Ascending aorta (tissue), 2 donors: ENCODE results near the gene NDUFAF4. TPM values are rescaled to one million over a fixed set of nuclear protein-coding genes. Genes with fewer than 3 reads are reported as not detected.

Experiments
- DNase-seq, 2 donors: peaks; one replicate each; pipeline ENCODE4 v3.0.0-alpha.2; 2019; ENCODE audit warnings: low spot score in 2 of 2
- H3K27ac ChIP-seq, 2 donors: fragments of 200-600 bp; sonication (generic); one replicate each; pipeline ENCODE4 v1.5.1; 2016 to 2017; ENCODE audit warnings: mild to moderate bottlenecking in 1 of 2
- H3K27me3 ChIP-seq: fragments of 200-600 bp; sonication (generic); one replicate; pipeline ENCODE4 v1.5.1; 2017
- H3K36me3 ChIP-seq, 2 donors: fragments of 200-600 bp; sonication (generic); one replicate each; pipeline ENCODE4 v1.5.1; 2016
- H3K4me1 ChIP-seq, 2 donors: fragments of 200-600 bp; sonication (generic); one replicate each; pipeline ENCODE4 v1.5.1; 2016 to 2017; ENCODE audit warnings: mild to moderate bottlenecking in 1 of 2
- H3K4me3 ChIP-seq, 2 donors: fragments of 200-600 bp; sonication (generic); one replicate each; pipeline ENCODE4 v1.5.1; 2016 to 2017; ENCODE audit warnings: mild to moderate bottlenecking in 1 of 2
- H3K9me3 ChIP-seq, 2 donors: fragments of 200-600 bp; sonication (generic); one replicate each; pipeline ENCODE4 v1.5.1; 2016
- intact Hi-C: fragments of 100-400 bp; cut with DNase I; formaldehyde crosslinking; loops from one replicate; pipeline ENCODE4 v1.15.1; 2023
- total RNA-seq: library from RNA; depleted of rRNA; stranded (reverse); fragments of >200 nt; gene quantifications from one replicate; pipeline ENCODE4 v1.1.0, GENCODE V29; 2016
- TF ChIP-seq, protein P1 (sequence below), 3 experiments: fragments of 200-600 bp in 2 of 3; fragments of 450-650 bp in 1 of 3; sonication (generic) in 2 of 3; IDR thresholded peaks; one replicate each; pipeline ENCODE4 v1.5.1; 2016 to 2019; ENCODE audit warnings: antibody characterized with exemption in 3 of 3, mild to moderate bottlenecking in 1 of 3, moderate library complexity in 1 of 3

Gene NDUFAF4
- total RNA-seq, 1 donor from 2014 or later: 4.8 TPM

DNA sequence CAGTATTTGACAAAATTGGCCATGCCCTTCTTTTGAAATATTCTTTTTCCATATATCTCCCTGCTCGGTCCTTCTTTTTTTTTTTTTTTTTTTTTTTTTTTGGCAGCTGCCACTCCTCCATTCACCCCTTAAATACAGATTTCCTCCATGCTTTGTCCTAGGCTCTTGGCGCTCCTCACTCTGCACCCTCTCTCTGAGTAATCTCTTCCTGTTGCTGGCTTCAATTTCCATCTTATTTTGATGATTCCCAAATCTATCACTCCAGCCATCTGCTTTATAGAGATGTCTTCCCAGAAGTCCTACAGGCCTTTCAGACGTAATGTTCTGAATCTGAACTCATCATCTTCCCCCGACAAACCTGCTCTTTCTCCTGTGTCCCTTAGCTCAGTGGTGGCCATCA lies 14.1 kb upstream of the NDUFAF4 start:
- Histone ChIP-seq H3K27ac (no peak overlapping the region), H3K4me3 (no peak overlapping the region), H3K4me1 (no peaks in the 10 kb centered on the region), H3K27me3 (no peaks in the 10 kb centered on the region), H3K9me3 (no peaks in the 10 kb centered on the region), H3K36me3 (no peaks in the 10 kb centered on the region)
- TF ChIP-seq, protein P1, sequence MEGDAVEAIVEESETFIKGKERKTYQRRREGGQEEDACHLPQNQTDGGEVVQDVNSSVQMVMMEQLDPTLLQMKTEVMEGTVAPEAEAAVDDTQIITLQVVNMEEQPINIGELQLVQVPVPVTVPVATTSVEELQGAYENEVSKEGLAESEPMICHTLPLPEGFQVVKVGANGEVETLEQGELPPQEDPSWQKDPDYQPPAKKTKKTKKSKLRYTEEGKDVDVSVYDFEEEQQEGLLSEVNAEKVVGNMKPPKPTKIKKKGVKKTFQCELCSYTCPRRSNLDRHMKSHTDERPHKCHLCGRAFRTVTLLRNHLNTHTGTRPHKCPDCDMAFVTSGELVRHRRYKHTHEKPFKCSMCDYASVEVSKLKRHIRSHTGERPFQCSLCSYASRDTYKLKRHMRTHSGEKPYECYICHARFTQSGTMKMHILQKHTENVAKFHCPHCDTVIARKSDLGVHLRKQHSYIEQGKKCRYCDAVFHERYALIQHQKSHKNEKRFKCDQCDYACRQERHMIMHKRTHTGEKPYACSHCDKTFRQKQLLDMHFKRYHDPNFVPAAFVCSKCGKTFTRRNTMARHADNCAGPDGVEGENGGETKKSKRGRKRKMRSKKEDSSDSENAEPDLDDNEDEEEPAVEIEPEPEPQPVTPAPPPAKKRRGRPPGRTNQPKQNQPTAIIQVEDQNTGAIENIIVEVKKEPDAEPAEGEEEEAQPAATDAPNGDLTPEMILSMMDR (IDR thresholded peaks at IDR 0.05): no peak
- intact Hi-C loops: no loop called here
- no peak for DNase-seq

DNA sequence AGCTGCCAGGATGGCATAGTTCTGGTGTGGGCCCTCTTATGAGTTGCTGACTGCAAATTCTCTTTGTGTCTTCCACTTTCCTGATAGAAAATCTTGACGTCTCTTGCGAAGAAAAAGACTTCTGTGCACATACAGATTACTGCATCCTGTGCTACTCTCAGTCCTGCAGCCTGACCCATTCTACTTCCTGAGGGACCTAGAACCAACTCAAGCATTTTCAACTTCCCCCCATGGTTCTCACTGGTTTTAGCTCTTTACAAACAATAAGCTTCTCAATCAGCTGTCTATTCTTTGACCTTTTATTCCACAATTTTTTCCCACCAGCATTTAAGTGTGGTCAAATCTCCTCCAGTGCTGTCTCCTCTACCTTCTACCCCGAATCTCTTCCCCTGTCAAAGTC lies 13.5 kb upstream of the NDUFAF4 start:
- Histone ChIP-seq H3K4me3 (no peak overlapping the region), H3K27ac (no peak overlapping the region), H3K36me3 (no peaks in the 10 kb centered on the region), H3K27me3 (no peaks in the 10 kb centered on the region), H3K9me3 (no peaks in the 10 kb centered on the region), H3K4me1 (no peaks in the 10 kb centered on the region)
- DNase-seq: no peak
- intact Hi-C loops: no loop called here
- TF ChIP-seq, protein P1 (IDR thresholded peaks at IDR 0.05): no peak

DNA sequence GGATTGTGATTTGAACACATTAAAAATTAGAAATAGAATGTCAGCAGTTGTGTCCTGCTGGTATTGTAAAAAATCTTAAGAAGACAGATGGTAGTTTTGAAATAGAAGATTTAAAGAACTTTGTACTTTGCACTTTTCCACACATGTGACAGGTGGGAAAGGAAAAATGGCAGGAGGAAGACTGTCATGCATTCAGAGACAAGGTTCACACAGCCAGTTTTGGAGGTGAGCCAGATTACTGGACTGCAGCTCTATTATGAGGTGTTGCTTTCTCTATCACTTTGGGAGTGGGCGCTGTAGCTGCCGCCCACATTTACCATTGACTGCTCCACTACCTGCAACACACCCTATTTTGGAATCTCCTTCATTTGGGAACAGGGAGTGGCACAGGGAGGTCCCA lies 12.1 kb upstream of the NDUFAF4 start:
- intact Hi-C loops: no loop called here
- Histone ChIP-seq H3K36me3 (no peaks in the 10 kb centered on the region), H3K9me3 (no peaks in the 10 kb centered on the region), H3K4me3 (no peak overlapping the region), H3K27ac (no peak overlapping the region), H3K27me3 (no peaks in the 10 kb centered on the region), H3K4me1 (no peaks in the 10 kb centered on the region)
- DNase-seq: no peak
- TF ChIP-seq, protein P1 (IDR thresholded peaks at IDR 0.05): no peak

DNA sequence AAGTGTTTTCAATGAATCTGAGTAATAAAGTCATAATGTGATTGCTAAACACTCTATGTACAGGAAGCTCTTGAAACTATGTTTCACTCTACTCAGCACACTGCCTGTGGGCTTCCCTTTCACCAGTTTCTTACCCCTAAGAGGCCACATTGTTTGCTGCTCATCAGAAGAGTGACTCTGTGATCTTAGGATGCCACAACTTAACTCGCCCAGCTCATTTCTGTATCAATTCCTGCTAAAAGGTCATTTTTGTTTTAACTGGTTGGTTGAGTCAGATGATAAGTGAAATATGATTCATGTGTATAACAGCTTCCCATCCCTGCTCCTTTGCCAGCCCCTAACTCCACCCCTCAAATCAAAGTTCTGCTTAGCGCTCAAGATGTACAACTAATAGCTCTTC lies 9.8 kb upstream of the NDUFAF4 start:
- intact Hi-C loops: no loop called here
- H3K36me3 ChIP-seq: no peaks in the 10 kb centered on the region
- TF ChIP-seq, protein P1 (IDR thresholded peaks at IDR 0.05): no peak
- no peak overlapping the region for H3K27ac ChIP-seq
- DNase-seq: no peak
- no peak overlapping the region for H3K4me3 ChIP-seq
- H3K9me3 ChIP-seq: no peaks in the 10 kb centered on the region
- no peaks in the 10 kb centered on the region for H3K27me3 ChIP-seq
- H3K4me1 ChIP-seq: no peaks in the 10 kb centered on the region

DNA sequence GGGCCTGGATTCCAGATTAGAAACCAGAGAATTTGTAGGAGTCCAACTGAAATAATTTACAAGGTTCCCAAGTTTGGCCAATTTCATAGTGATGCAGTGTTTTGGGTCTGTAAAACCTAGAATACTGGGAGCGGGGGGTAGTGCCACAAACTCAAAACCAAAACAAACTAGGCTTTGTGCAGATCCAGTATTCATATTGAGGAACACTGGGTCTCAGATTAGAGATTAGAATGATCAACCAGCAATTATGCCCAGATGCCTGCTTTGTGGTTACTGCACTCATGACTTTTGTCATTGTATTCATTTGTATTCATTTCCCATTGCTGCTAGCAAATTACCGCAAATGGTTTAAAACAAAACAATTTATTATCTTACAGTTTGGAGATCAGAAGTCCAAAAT lies 3.2 kb upstream of the NDUFAF4 start:
- Histone ChIP-seq H3K27me3 (no peaks in the 10 kb centered on the region), H3K9me3 (no peaks in the 10 kb centered on the region), H3K4me1 (peaks cover 2 to 15% of the 10 kb centered on the region in 2 donors), H3K27ac (no peak overlapping the region), H3K4me3 (no peak overlapping the region), H3K36me3 (no peaks in the 10 kb centered on the region)
- DNase-seq: no peak
- TF ChIP-seq, protein P1 (IDR thresholded peaks at IDR 0.05): no peak
- intact Hi-C loops: no loop called here

DNA sequence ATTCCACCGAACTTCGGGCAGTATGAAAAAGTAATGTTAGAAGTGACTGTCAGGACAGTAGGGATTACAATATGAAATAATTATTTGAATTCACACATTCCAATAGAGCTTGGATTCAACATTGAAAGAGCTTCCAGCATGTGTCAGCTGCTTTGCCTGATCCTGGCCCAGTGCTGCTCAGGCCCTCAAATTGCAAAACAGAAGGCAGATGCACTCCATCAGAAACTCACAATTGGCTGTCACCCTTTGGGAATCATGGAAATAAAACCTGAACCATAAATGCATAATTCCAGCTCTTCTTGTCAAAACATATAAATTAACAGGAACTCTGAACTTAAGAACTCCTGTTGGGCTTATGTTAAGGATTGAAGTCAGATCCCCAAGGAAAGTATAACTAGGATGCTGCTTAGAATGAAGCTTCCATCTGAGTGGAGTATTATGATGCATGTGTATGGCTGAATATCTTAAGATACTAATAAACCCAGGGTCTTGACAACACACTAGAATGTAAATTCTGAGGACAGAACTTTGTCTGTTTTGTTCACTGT lies 1.8 kb upstream of the NDUFAF4 start:
- intact Hi-C loops: loop anchor here (2.0 to 5.0 kb wide), 2 partner anchors 379 to 383 kb away; partner anchors contain the start of genes MMS22L and UFL1
- DNase-seq: no peak
- H3K4me1 ChIP-seq: peaks cover 2 to 15% of the 10 kb centered on the region in 2 donors
- peak overlapping the region in 1 of 2 donors; percentile 82 for H3K27ac ChIP-seq
- H3K4me3 ChIP-seq: no peak overlapping the region
- H3K27me3 ChIP-seq: no peaks in the 10 kb centered on the region
- TF ChIP-seq, protein P1 (IDR thresholded peaks at IDR 0.05): no peak
- H3K36me3 ChIP-seq: no peaks in the 10 kb centered on the region
- no peaks in the 10 kb centered on the region for H3K9me3 ChIP-seq
